ENCODE measurements around the gene ATG16L1. TPM values are rescaled to one million over a fixed set of nuclear protein-coding genes. Genes with fewer than 3 reads are reported as not detected.

Gene ATG16L1
- total RNA-seq, 3 donors from 2014 or later (not counting 1 experiment from before 2014, with no cell fraction given): 106 to 142 (median 117) TPM

- Histone ChIP-seq H3K9me3 (ENCODE audit: control insufficient read depth, insufficient read depth, low read length) (no peaks in the 10 kb centered on the region), H3K36me3 (ENCODE audit: control insufficient read depth, insufficient read depth, low read length) (peaks cover 66% of the 10 kb centered on the region), H3K27me3 (ENCODE audit: control insufficient read depth, insufficient read depth, low read length) (no peaks in the 10 kb centered on the region), H3K27ac (ENCODE audit: low read length) (peak overlapping the region; percentile 34), H3K4me1 (ENCODE audit: control insufficient read depth, insufficient read depth, low read length) (peaks cover 40% of the 10 kb centered on the region), H3K4me3 (ENCODE audit: low read length) (no peak overlapping the region)
- no peak for DNase-seq
- Mint-ChIP-seq H3K27me3 (ENCODE audit: low read depth in 2 of 2) (no peaks in the 10 kb centered on the region), H3K36me3 (peaks cover 40% of the 10 kb centered on the region), H3K9me3 (no peaks in the 10 kb centered on the region), H3K4me1 (peaks cover 47 to 56% of the 10 kb centered on the region in 2 donors), H3K27ac (peak overlapping the region; percentile 97 to 98), H3K4me3 (peak overlapping the region; percentile 31)
- 100% methylated on average over 2 of the region's 2 CpGs for WGBS (ENCODE audit: insufficient coverage)
- no peak for ATAC-seq
- no peak for TF ChIP-seq CTCF (IDR thresholded peaks at IDR 0.05)
- intact Hi-C loops (cut with micrococcal nuclease): loop anchor here (5.0 kb wide), 1 partner anchor 171 kb away; no protein-coding TSS in a partner anchor
Measured at GRCh38 chr2:233271693-233272092, 20.2 kb downstream of the ATG16L1 start.

GRCh38 chr2:233273120-233273519 is 21.6 kb downstream of the ATG16L1 start:
- peaks cover 27% of the 10 kb centered on the region for H3K4me1 ChIP-seq (ENCODE audit: control insufficient read depth, insufficient read depth, low read length)
- peaks cover 35 to 46% of the 10 kb centered on the region in 2 donors for H3K4me1 Mint-ChIP-seq
- no peak overlapping the region for H3K4me3 ChIP-seq (ENCODE audit: low read length)
- WGBS (ENCODE audit: insufficient coverage): 81% methylated on average over 4 of the region's 6 CpGs
- H3K27ac ChIP-seq (ENCODE audit: low read length): no peak overlapping the region
- no peaks in the 10 kb centered on the region for H3K9me3 Mint-ChIP-seq
- H3K9me3 ChIP-seq (ENCODE audit: control insufficient read depth, insufficient read depth, low read length): no peaks in the 10 kb centered on the region
- H3K27me3 ChIP-seq (ENCODE audit: control insufficient read depth, insufficient read depth, low read length): no peaks in the 10 kb centered on the region
- no peak for DNase-seq
- ATAC-seq: no peak
- no peak for TF ChIP-seq CTCF (IDR thresholded peaks at IDR 0.05)
- peaks cover 73% of the 10 kb centered on the region for H3K36me3 ChIP-seq (ENCODE audit: control insufficient read depth, insufficient read depth, low read length)
- peak overlapping the region in 1 of 2 donors; percentile 98 for H3K27ac Mint-ChIP-seq
- peaks cover 55% of the 10 kb centered on the region for H3K36me3 Mint-ChIP-seq
- no peaks in the 10 kb centered on the region for H3K27me3 Mint-ChIP-seq (ENCODE audit: low read depth in 2 of 2)
- no peak overlapping the region for H3K4me3 Mint-ChIP-seq
- intact Hi-C loops (cut with micrococcal nuclease): loop anchor here (5.0 kb wide), 1 partner anchor 169 kb away; no protein-coding TSS in a partner anchor

- Histone ChIP-seq H3K27ac (ENCODE audit: low read length) (no peak overlapping the region), H3K9me3 (ENCODE audit: control insufficient read depth, insufficient read depth, low read length) (no peaks in the 10 kb centered on the region), H3K36me3 (ENCODE audit: control insufficient read depth, insufficient read depth, low read length) (peaks cover 91% of the 10 kb centered on the region), H3K27me3 (ENCODE audit: control insufficient read depth, insufficient read depth, low read length) (no peaks in the 10 kb centered on the region), H3K4me3 (ENCODE audit: low read length) (no peak overlapping the region), H3K4me1 (ENCODE audit: control insufficient read depth, insufficient read depth, low read length) (peaks cover 9% of the 10 kb centered on the region)
- Mint-ChIP-seq H3K27ac (peak overlapping the region; percentile 9 to 59), H3K9me3 (no peaks in the 10 kb centered on the region), H3K4me3 (no peak overlapping the region), H3K36me3 (peaks cover 67% of the 10 kb centered on the region), H3K27me3 (ENCODE audit: low read depth in 2 of 2) (no peaks in the 10 kb centered on the region), H3K4me1 (peaks cover 14 to 28% of the 10 kb centered on the region in 2 donors)
- DNase-seq (no peak), ATAC-seq (no peak)
- intact Hi-C loops (cut with micrococcal nuclease): no loop called here
- 100% methylated on average over 4 of the region's 4 CpGs for WGBS (ENCODE audit: insufficient coverage)
- TF ChIP-seq CTCF (IDR thresholded peaks at IDR 0.05): no peak
Measured at GRCh38 chr2:233275223-233275622, 23.8 kb downstream of the ATG16L1 start.

- Mint-ChIP-seq H3K27me3 (ENCODE audit: low read depth in 2 of 2) (no peaks in the 10 kb centered on the region), H3K4me3 (no peak overlapping the region), H3K27ac (no peak overlapping the region), H3K4me1 (peaks cover 24 to 40% of the 10 kb centered on the region in 2 donors), H3K36me3 (peaks cover 61% of the 10 kb centered on the region), H3K9me3 (no peaks in the 10 kb centered on the region)
- DNase-seq (no peak), ATAC-seq (no peak)
- no peak for TF ChIP-seq CTCF (IDR thresholded peaks at IDR 0.05)
- 75% methylated on average over 2 of the region's 2 CpGs for WGBS (ENCODE audit: insufficient coverage)
- Histone ChIP-seq H3K4me1 (ENCODE audit: control insufficient read depth, insufficient read depth, low read length) (peaks cover 14% of the 10 kb centered on the region), H3K27me3 (ENCODE audit: control insufficient read depth, insufficient read depth, low read length) (no peaks in the 10 kb centered on the region), H3K4me3 (ENCODE audit: low read length) (no peak overlapping the region), H3K27ac (ENCODE audit: low read length) (no peak overlapping the region), H3K36me3 (ENCODE audit: control insufficient read depth, insufficient read depth, low read length) (peaks cover 87% of the 10 kb centered on the region), H3K9me3 (ENCODE audit: control insufficient read depth, insufficient read depth, low read length) (no peaks in the 10 kb centered on the region)
- intact Hi-C loops (cut with micrococcal nuclease): no loop called here
Measured at GRCh38 chr2:233278921-233279320, 27.4 kb downstream of the ATG16L1 start.

All from natural killer cell (primary cell).